ENCODE results near the gene DNAJB4.
"Not testable (repeated sequence)": the region's sequence is repeated elsewhere in the genome, so short reads cannot be mapped to it uniquely, and the experiment has no call there.

DNAJB4 gene

GRCh38 chr1:78061825-78062523 lies 57.2 kb downstream of the DNAJB4 start:
- FAIRE-seq (no peak), DNase-seq (ENCODE audit: low spot score) (peak; percentile 20)

GRCh38 chr1:78064886-78065285 lies 60.1 kb downstream of the DNAJB4 start:
- FAIRE-seq; DNase-seq (ENCODE audit: low spot score): not testable (repeated sequence)

Data from RCC 7860 (cell line).